GM12878 (cell line): ENCODE data around the gene UBL4A.

ENCODE experiments used
- ATF7 ChIP-seq: fragments of 450-650 bp; IDR thresholded peaks from 2 replicates; pipeline ENCODE4 v1.6.1; 2016; ENCODE audit warnings: low read depth, mild to moderate bottlenecking
- CEBPB ChIP-seq, 2 experiments: fragments of 150-350 bp in 1 of 2; IDR thresholded peaks; 2 replicates each; pipeline ENCODE4 v1.6.1; 2012 to 2014; ENCODE audit warnings: low read depth in 2 of 2, low read length in 2 of 2, borderline replicate concordance in 1 of 2, inconsistent platforms in 1 of 2
- ESRRA ChIP-seq: IDR thresholded peaks from 2 replicates; pipeline ENCODE4 v1.6.1; 2012; ENCODE audit warnings: mild to moderate bottlenecking, low read length, improper control_type of control experiment
- IRF3 ChIP-seq: fragments of 450-650 bp; IDR thresholded peaks from 2 replicates; pipeline ENCODE4 v1.6.1; 2014; ENCODE audit warnings: mild to moderate bottlenecking
- RELA ChIP-seq: fragments of 450-650 bp; IDR thresholded peaks from 2 replicates; pipeline ENCODE4 v1.8.0; 2014; ENCODE audit warnings: borderline replicate concordance; ENCODE audit not compliant: partially characterized antibody
- REST ChIP-seq: IDR thresholded peaks from 2 replicates; pipeline ENCODE4 v1.6.1; 2012; ENCODE audit warnings: mild to moderate bottlenecking, low read depth, low read length
- TARDBP ChIP-seq: IDR thresholded peaks from 2 replicates; pipeline ENCODE4 v1.6.1; 2016; ENCODE audit warnings: borderline replicate concordance

GRCh38 chrX:154482786-154483185 lies 3.6 kb downstream of the UBL4A start:
- TF ChIP-seq TARDBP (no peak), IRF3 (no peak), RELA (no peak), REST (no peak), ESRRA (no peak), CEBPB (IDR thresholded peaks at IDR 0.05; ENCODE audit: borderline replicate concordance in 1 of 2, low read depth in 2 of 2, low read length in 2 of 2) (no peak), ATF7 (no peak)
